GM12878 (cell line): ENCODE measurements around the gene FBF1. TPM values are rescaled to one million over a fixed set of nuclear protein-coding genes. Genes with fewer than 3 reads are reported as not detected.
"Not testable (repeated sequence)": the region's sequence is repeated elsewhere in the genome, so short reads cannot be mapped to it uniquely, and the experiment has no call there.

Experiments used
- ATAC-seq: fragments of 200-7000 bp; cut with Tn5 transposase; 3 replicates; pipeline ENCODE4 v1.9.1; 2020; ENCODE audit warnings: mild to moderate bottlenecking, moderate library complexity
- BruUV-seq: library from RNA; stranded (reverse); fragments of 400-500 nt; replicated peaks from 2 replicates; lab custom pipeline; 2021; lab: Mats Ljungman, UMichigan
- CTCF ChIA-PET: fragments of 300-600 bp; sonication (Branson Sonifier 250); formaldehyde crosslinking; extraction: SDS; loops from one replicate; lab custom pipeline; 2021; ENCODE audit warnings: inconsistent platforms; lab: Yijun Ruan, JAX
- POLR2A ChIA-PET: fragments of 350-600 bp; formaldehyde crosslinking; extraction: SDS; loops from one replicate; lab custom pipeline; 2021; ENCODE audit warnings: inconsistent platforms; lab: Charles Lee
- RAD21 ChIA-PET: fragments of 300-600 bp; sonication (Branson Sonifier 250); formaldehyde crosslinking; loops from one replicate; lab custom pipeline; 2023; ENCODE audit warnings: antibody characterized with exemption; ENCODE audit not compliant: unreplicated experiment; lab: Charles Lee
- SMC1A ChIA-PET: fragments of 300-600 bp; sonication (Branson Sonifier 250); formaldehyde crosslinking; loops from one replicate; lab custom pipeline; 2023; ENCODE audit not compliant: unreplicated experiment, uncharacterized antibody; lab: Charles Lee
- DNase-seq: peaks from one replicate; pipeline ENCODE4 v3.0.0-alpha.2; 2011; ENCODE audit warnings: low read depth, low spot score
- FAIRE-seq: peaks from 3 replicates; lab custom pipeline; 2011; peaks lifted over from hg19 to GRCh38; lab: Jason Lieb, UNC
- H2AFZ ChIP-seq: 2 replicates; pipeline ENCODE4 v1.6.0; 2011; ENCODE audit warnings: low read depth, low read length, control low read depth; ENCODE audit not compliant: control insufficient read depth
- H3K27ac ChIP-seq: 2 replicates; pipeline ENCODE4 v1.5.1; 2011; ENCODE audit warnings: control low read depth; ENCODE audit not compliant: control insufficient read depth, insufficient read depth
- H3K27me3 ChIP-seq, 2 experiments: replicated peaks in 1 of 2; 2 replicates each; pipeline versions ENCODE4 v1.6.0 to v1.6.1; 2011; ENCODE audit warnings: low read length in 1 of 2; ENCODE audit not compliant: control insufficient read depth in 2 of 2, insufficient read depth in 2 of 2
- H3K36me3 ChIP-seq, 2 experiments: 2 replicates each; pipeline ENCODE4 v1.5.1; 2011; ENCODE audit warnings: low read length in 1 of 2; ENCODE audit not compliant: control insufficient read depth in 2 of 2, insufficient read depth in 2 of 2
- H3K4me1 ChIP-seq: 2 replicates; pipeline ENCODE4 v1.6.1; 2011; ENCODE audit warnings: mild to moderate bottlenecking, low read length, moderate library complexity, mixed read lengths; ENCODE audit not compliant: control insufficient read depth, insufficient read depth
- H3K4me2 ChIP-seq: 2 replicates; pipeline ENCODE4 v1.6.0; 2011; ENCODE audit warnings: control low read depth; ENCODE audit not compliant: control insufficient read depth, insufficient read depth
- H3K4me3 ChIP-seq: fragments of 200-600 bp; sonication (generic); 2 replicates; pipeline ENCODE4 v1.5.1; 2016
- H3K79me2 ChIP-seq: 2 replicates; pipeline ENCODE4 v1.6.0; 2011; ENCODE audit warnings: low read length; ENCODE audit not compliant: control insufficient read depth, insufficient read depth
- H3K9ac ChIP-seq: 2 replicates; pipeline ENCODE4 v1.8.0; 2011; ENCODE audit warnings: low read length, control low read depth, mixed read lengths; ENCODE audit not compliant: control insufficient read depth, insufficient read depth
- H3K9me3 ChIP-seq: replicated peaks from 3 replicates; pipeline ENCODE4 v1.5.1; 2011; ENCODE audit warnings: mild to moderate bottlenecking, low read length; ENCODE audit not compliant: control insufficient read depth, insufficient read depth
- H4K20me1 ChIP-seq: 2 replicates; pipeline ENCODE4 v1.6.0; 2011; ENCODE audit not compliant: control insufficient read depth, insufficient read depth
- ATF3 ChIP-seq: IDR thresholded peaks from 2 replicates; pipeline ENCODE4 v1.6.1; 2011; ENCODE audit warnings: low read depth, mild to moderate bottlenecking, low read length, moderate library complexity, borderline replicate concordance; ENCODE audit errors: extremely low read depth
- BCL11A ChIP-seq: IDR thresholded peaks from 2 replicates; pipeline ENCODE4 v1.6.1; 2011; ENCODE audit warnings: low read depth, low read length
- BCLAF1 ChIP-seq: fragments of 450-650 bp; IDR thresholded peaks from 2 replicates; pipeline ENCODE4 v1.6.1; 2017; ENCODE audit warnings: antibody characterized with exemption, mild to moderate bottlenecking, moderate library complexity
- BMI1 ChIP-seq: fragments of 450-650 bp; IDR thresholded peaks from 2 replicates; pipeline ENCODE4 v1.6.1; 2016; ENCODE audit warnings: mild to moderate bottlenecking, moderate library complexity, borderline replicate concordance
- CHD1 ChIP-seq: IDR thresholded peaks from 2 replicates; pipeline ENCODE4 v1.6.1; 2012; ENCODE audit warnings: low read depth, low read length, improper control_type of control experiment
- CHD4 ChIP-seq: fragments of 200-600 bp; sonication (generic); IDR thresholded peaks from 2 replicates; pipeline ENCODE4 v1.6.1; 2016; ENCODE audit warnings: mild to moderate bottlenecking
- E2F4 ChIP-seq: IDR thresholded peaks from 2 replicates; pipeline ENCODE4 v1.6.1; 2012; ENCODE audit warnings: low read depth, low read length, improper control_type of control experiment
- IKZF2 ChIP-seq, 2 experiments: fragments of 450-650 bp; IDR thresholded peaks; 2 replicates each; pipeline ENCODE4 v1.6.1; 2017; ENCODE audit warnings: mild to moderate bottlenecking in 2 of 2, moderate library complexity in 2 of 2
- MEF2A ChIP-seq: IDR thresholded peaks from 2 replicates; pipeline ENCODE4 v1.6.1; 2011; ENCODE audit warnings: low read depth, mild to moderate bottlenecking, low read length, moderate library complexity; ENCODE audit not compliant: insufficient read depth
- MTA3 ChIP-seq: IDR thresholded peaks from 2 replicates; pipeline ENCODE4 v1.6.1; 2012; ENCODE audit warnings: low read length, inconsistent platforms, borderline replicate concordance
- NFIC ChIP-seq: IDR thresholded peaks from 2 replicates; pipeline ENCODE4 v1.6.1; 2012; ENCODE audit warnings: low read depth, mild to moderate bottlenecking, inconsistent platforms, low read length, moderate library complexity
- WGBS: methylation state at CpG from one replicate; pipeline ENCODE4 v1.1.6; 2016; ENCODE audit warnings: low lambda C conversion rate; ENCODE audit not compliant: insufficient replicate concordance, insufficient coverage; ENCODE audit errors: missing lambda C conversion rate; 5-methylcytosine and 5-hydroxymethylcytosine counted together
- in situ Hi-C: fragments of 300-500 bp; cut with MboI; formaldehyde crosslinking; loops from 9 replicates; pipeline ENCODE4 v1.14.3; 2018; ENCODE audit warnings: mixed read lengths
- intact Hi-C: fragments of 100-400 bp; cut with micrococcal nuclease; formaldehyde crosslinking; loops from one replicate; pipeline ENCODE4 v1.14.2; 2022; ENCODE audit not compliant: unreplicated experiment
- polyA plus RNA-seq, 11 experiments: library from polyadenylated mRNA; depleted of rRNA in 4 of 11; unstranded in 6 of 11; stranded (reverse) in 5 of 11; fragments of >200 nt; fragmentation: Nextera tagmentation in 4 of 11; fragmentation: Illumina TruSeq in 1 of 11; extraction: Ambion mirVana in 4 of 11; extraction: Trizol in 1 of 11; gene quantifications; 1 replicate in 1 of 11; 2 replicates in 10 of 11; pipeline versions ENCODE4 v1.2.1 to v1.2.3, GENCODE V29; 2011 to 2016; ENCODE audit warnings: inconsistent platforms in 2 of 11, missing spikeins in 2 of 11, low read depth in 1 of 11
- total RNA-seq, 4 experiments: library from RNA; depleted of rRNA in 3 of 4; stranded (reverse); fragments of >200 nt in 3 of 4; fragmentation: Illumina TruSeq in 1 of 4; extraction: Trizol in 1 of 4; gene quantifications; 2 replicates each; pipeline versions ENCODE4 v1.2.1 to v1.2.3, GENCODE V29; 2013 to 2021

FBF1 gene
- total and polyA plus RNA-seq, 10 of the 15 experiments (the other 5 are each of a cell fraction or from before 2014, with no cell fraction given) = 0.29 to 15.0 (median 7.0) TPM

GRCh38 chr17:75970011-75970523, 29.2 kb upstream of the FBF1 start:
- Histone ChIP-seq H3K9me3 (no peaks in the 10 kb centered on the region), H3K27ac (no peak overlapping the region), H3K4me2 (no peak overlapping the region), H3K4me1 (no peaks in the 10 kb centered on the region), H4K20me1 (no peaks in the 10 kb centered on the region), H3K79me2 (no peaks in the 10 kb centered on the region), H3K9ac (no peak overlapping the region), H3K36me3 (no peaks in the 10 kb centered on the region), H2AFZ (no peak overlapping the region), H3K4me3 (no peak overlapping the region), H3K27me3 (no peaks in the 10 kb centered on the region)
- no peak for FAIRE-seq
- no peak for ATAC-seq
- POLR2A ChIA-PET = interaction anchor here (0.6 to 0.7 kb wide), 2 partner anchors 8 to 195 kb away, joined by 3 to 5 read pairs; no protein-coding TSS in a partner anchor
- in situ Hi-C loops = no loop called here
- WGBS = 68% methylated on average over 4 of the region's 4 CpGs
- intact Hi-C loops = no loop called here
- TF ChIP-seq ATF3 (no peak), CHD4 (no peak), CHD1 (no peak), BCL11A (no peak), IKZF2 (IDR thresholded peaks at IDR 0.05) (no peak), MEF2A (no peak), BMI1 (no peak), NFIC (no peak), MTA3 (no peak), E2F4 (no peak), BCLAF1 (no peak)
- CTCF ChIA-PET = interaction anchor here (1.3 kb wide), 2 partner anchors 9 to 11 kb away, joined by 3 to 4 read pairs; no protein-coding TSS in a partner anchor
- SMC1A ChIA-PET = interaction anchor here (1.0 to 1.1 kb wide), 2 partner anchors 10 to 34 kb away, joined by 3 read pairs; no protein-coding TSS in a partner anchor
- RAD21 ChIA-PET = interaction anchor here (0.5 kb wide), 1 partner anchor 56 kb away, joined by 3 read pairs; no protein-coding TSS in a partner anchor
- no peak for DNase-seq
- TSS peak; percentile 40 for BruUV-seq

GRCh38 chr17:75969044-75969443, 28.2 kb upstream of the FBF1 start:
- H4K20me1 ChIP-seq, H3K4me2 ChIP-seq, H3K27ac ChIP-seq, H2AFZ ChIP-seq, H3K27me3 ChIP-seq, H3K9ac ChIP-seq, intact Hi-C loops, BruUV-seq, ATAC-seq, H3K4me3 ChIP-seq, H3K36me3 ChIP-seq, FAIRE-seq, in situ Hi-C loops, DNase-seq, H3K4me1 ChIP-seq, H3K79me2 ChIP-seq, H3K9me3 ChIP-seq: not testable (repeated sequence)
- WGBS = 93% methylated on average over 9 of the region's 10 CpGs
- CTCF ChIA-PET = interaction anchor here (0.8 to 1.0 kb wide), 2 partner anchors 29 to 64 kb away, joined by 3 read pairs; partner anchors contain the start of gene MRPL38
- SMC1A ChIA-PET = interaction anchor here (1.1 kb wide), 1 partner anchor 11 kb away, joined by 3 read pairs; no protein-coding TSS in a partner anchor
- POLR2A ChIA-PET = interaction anchor here (0.7 kb wide), 1 partner anchor 18 kb away, joined by 10 read pairs; no protein-coding TSS in a partner anchor
- RAD21 ChIA-PET = interaction anchor here (1.2 kb wide), 1 partner anchor 35 kb away, joined by 3 read pairs; no protein-coding TSS in a partner anchor
